Nephron progenitor cell (in vitro differentiated cells): ENCODE data around the gene PDE4B.

Source experiments
- DNase-seq: peaks from one replicate; pipeline ENCODE4 v3.0.0; 2021
- H3K27ac Mint-ChIP-seq: 2 replicates; pipeline ENCODE4 v1.8.0; 2021; ENCODE audit warnings: mild to moderate bottlenecking, moderate library complexity, mixed read lengths
- H3K27me3 Mint-ChIP-seq: 2 replicates; pipeline ENCODE4 v1.8.0; 2021; ENCODE audit warnings: mild to moderate bottlenecking, low read depth, mixed read lengths; ENCODE audit not compliant: poor library complexity
- H3K36me3 Mint-ChIP-seq: 2 replicates; pipeline ENCODE4 v1.8.0; 2021; ENCODE audit warnings: low read depth, mixed read lengths
- H3K4me1 Mint-ChIP-seq: 2 replicates; pipeline ENCODE4 v1.8.0; 2021; ENCODE audit warnings: mixed read lengths
- H3K4me3 Mint-ChIP-seq: 2 replicates; pipeline ENCODE4 v1.8.0; 2021; ENCODE audit warnings: mild to moderate bottlenecking, moderate library complexity, mixed read lengths
- H3K9me3 Mint-ChIP-seq: 2 replicates; pipeline ENCODE4 v1.8.0; 2021; ENCODE audit warnings: mild to moderate bottlenecking, moderate library complexity, mixed read lengths
- TF ChIP-seq, protein P1 (sequence below): fragments of 200-600 bp; sonication (generic); IDR thresholded peaks from 2 replicates; pipeline ENCODE4 v1.5.0; 2021; ENCODE audit warnings: antibody characterized with exemption

PDE4B gene

DNA sequence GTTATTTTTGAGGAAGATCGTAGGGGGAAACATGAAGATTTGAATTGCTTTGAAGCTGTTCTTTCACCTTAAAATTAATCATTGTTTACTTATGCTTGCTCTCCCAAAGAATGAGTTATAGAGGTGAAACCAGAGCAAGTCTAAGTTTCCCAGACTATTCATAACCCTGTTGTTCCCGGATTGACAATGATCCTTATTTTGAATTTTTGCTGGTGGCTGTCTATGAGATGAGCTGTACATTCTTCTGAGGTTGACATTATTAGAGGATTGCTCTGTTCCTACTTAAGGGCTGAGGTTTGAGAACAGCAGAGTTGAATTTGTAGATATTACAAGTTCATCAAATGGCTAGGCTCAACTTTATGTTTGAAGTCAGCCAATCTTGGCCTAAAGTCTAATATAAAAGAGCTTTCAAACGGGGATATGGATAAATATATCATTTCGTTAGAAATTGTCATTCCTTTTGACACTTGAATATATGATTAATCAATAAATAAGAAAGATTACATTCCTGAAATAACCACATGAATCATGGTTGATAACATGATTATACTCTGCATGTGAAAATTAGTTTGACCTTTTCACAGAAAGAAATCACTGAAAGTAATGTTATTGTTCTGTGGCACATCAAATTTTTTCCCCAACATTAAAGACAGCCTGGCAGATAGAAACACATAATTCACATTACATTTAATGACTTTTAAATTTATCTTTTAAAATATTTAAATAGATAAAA is 19.1 kb upstream of the PDE4B start:
- Mint-ChIP-seq H3K36me3 (no peaks in the 10 kb centered on the region), H3K4me3 (no peak overlapping the region), H3K27ac (no peak overlapping the region), H3K9me3 (peaks cover 5% of the 10 kb centered on the region), H3K27me3 (no peaks in the 10 kb centered on the region), H3K4me1 (no peaks in the 10 kb centered on the region)
- no peak for DNase-seq
- TF ChIP-seq, protein P1, sequence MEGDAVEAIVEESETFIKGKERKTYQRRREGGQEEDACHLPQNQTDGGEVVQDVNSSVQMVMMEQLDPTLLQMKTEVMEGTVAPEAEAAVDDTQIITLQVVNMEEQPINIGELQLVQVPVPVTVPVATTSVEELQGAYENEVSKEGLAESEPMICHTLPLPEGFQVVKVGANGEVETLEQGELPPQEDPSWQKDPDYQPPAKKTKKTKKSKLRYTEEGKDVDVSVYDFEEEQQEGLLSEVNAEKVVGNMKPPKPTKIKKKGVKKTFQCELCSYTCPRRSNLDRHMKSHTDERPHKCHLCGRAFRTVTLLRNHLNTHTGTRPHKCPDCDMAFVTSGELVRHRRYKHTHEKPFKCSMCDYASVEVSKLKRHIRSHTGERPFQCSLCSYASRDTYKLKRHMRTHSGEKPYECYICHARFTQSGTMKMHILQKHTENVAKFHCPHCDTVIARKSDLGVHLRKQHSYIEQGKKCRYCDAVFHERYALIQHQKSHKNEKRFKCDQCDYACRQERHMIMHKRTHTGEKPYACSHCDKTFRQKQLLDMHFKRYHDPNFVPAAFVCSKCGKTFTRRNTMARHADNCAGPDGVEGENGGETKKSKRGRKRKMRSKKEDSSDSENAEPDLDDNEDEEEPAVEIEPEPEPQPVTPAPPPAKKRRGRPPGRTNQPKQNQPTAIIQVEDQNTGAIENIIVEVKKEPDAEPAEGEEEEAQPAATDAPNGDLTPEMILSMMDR, result no peak

DNA sequence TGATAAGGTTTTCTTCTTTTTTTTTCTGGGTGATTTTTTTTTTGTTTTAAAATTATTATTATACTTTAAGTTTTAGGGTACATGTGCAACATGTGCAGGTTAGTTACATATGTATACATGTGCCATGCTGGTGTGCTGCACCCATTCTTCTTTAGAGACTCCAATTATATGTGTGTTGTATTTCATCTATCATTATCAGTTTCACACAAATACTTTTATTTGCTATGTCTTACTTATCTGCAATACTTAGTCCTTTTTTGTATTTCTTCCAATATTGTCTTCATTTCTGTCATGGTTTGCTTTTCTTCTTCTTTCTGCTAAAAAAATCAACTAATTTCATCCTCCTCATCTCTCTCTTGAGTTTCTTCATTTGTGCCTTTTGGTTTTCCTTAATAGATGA is 3.9 kb upstream of the PDE4B start:
- TF ChIP-seq, protein P1, result no peak
- H3K4me1 Mint-ChIP-seq, result peaks cover 15% of the 10 kb centered on the region
- peaks cover 26% of the 10 kb centered on the region for H3K9me3 Mint-ChIP-seq
- no peak overlapping the region for H3K4me3 Mint-ChIP-seq
- DNase-seq, result no peak
- no peak overlapping the region for H3K27ac Mint-ChIP-seq
- peaks cover 9% of the 10 kb centered on the region for H3K36me3 Mint-ChIP-seq
- peaks cover 63% of the 10 kb centered on the region for H3K27me3 Mint-ChIP-seq

DNA sequence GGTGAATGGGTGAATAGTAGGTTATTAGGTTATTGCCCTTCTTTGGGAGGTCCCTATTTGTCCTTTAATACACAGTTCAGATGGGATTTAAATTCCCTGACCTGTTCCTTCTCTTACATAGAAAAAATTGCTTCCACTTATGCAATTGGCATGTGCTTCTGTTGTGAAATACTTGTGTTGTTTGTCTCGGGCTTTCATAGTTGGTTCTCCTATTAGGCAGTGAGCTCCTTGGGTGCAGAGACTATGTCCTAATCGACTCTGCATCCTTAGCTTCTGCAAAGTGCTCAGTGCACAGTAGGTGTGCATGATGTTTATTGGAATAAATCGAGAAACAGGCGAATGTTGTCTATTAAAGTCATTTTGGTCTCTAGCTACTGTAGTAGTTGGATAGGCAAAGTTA is 1.3 kb upstream of the PDE4B start:
- H3K4me3 Mint-ChIP-seq, result peak overlapping the region; percentile 1
- H3K27me3 Mint-ChIP-seq, result peaks cover 80% of the 10 kb centered on the region
- DNase-seq, result no peak
- no peak overlapping the region for H3K27ac Mint-ChIP-seq
- peaks cover 23% of the 10 kb centered on the region for H3K9me3 Mint-ChIP-seq
- H3K4me1 Mint-ChIP-seq, result peaks cover 17% of the 10 kb centered on the region
- TF ChIP-seq, protein P1, result no peak
- H3K36me3 Mint-ChIP-seq, result peaks cover 9% of the 10 kb centered on the region

- H3K27me3 Mint-ChIP-seq, result peaks cover 86% of the 10 kb centered on the region
- peak overlapping the region; percentile 85 for H3K4me3 Mint-ChIP-seq
- no peak overlapping the region for H3K27ac Mint-ChIP-seq
- peaks cover 23% of the 10 kb centered on the region for H3K9me3 Mint-ChIP-seq
- DNase-seq, result peak; percentile 45
- H3K4me1 Mint-ChIP-seq, result peaks cover 17% of the 10 kb centered on the region
- H3K36me3 Mint-ChIP-seq, result peaks cover 9% of the 10 kb centered on the region
- TF ChIP-seq, protein P1, result no peak
Measured at GRCh38 chr1:65791801-65792668, 660 bp upstream of the PDE4B start.

- peaks cover 18% of the 10 kb centered on the region for H3K9me3 Mint-ChIP-seq
- H3K4me1 Mint-ChIP-seq, result peaks cover 17% of the 10 kb centered on the region
- H3K4me3 Mint-ChIP-seq, result peak overlapping the region; percentile 76
- H3K36me3 Mint-ChIP-seq, result peaks cover 9% of the 10 kb centered on the region
- peak; percentile 30 for DNase-seq
- no peak overlapping the region for H3K27ac Mint-ChIP-seq
- TF ChIP-seq, protein P1, result no peak
- peaks cover 86% of the 10 kb centered on the region for H3K27me3 Mint-ChIP-seq
Measured at GRCh38 chr1:65793359-65793732, 651 bp downstream of the PDE4B start.
